Measurements from ENCODE around the gene IGLL1.
"Not testable (repeated sequence)": the region's sequence is repeated elsewhere in the genome, so short reads cannot be mapped to it uniquely, and the experiment has no call there.

The IGLL1 gene

DNA sequence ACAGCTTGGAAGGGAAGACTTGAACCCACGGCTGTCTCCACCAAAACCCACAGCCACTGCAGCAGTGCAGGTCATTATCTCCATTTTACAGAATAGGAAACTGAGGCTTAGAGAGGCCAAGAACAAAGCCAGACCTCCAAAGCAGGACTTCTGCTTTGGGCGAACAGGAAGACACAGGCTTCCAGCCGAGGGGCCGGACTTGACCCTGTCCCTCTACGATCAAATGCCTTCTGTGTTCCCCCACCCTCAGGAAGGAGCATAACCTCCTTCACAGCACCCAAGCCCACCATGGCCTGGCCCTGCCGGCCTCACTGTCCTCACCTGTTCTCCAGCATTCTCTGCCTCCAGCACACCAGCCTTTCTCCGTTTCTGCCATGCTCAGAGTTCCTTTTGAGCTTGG, 15.8 kb downstream of the IGLL1 start:
- no peak for DNase-seq (ENCODE audit: low read depth in 1 of 2, low spot score in 1 of 2)

DNA sequence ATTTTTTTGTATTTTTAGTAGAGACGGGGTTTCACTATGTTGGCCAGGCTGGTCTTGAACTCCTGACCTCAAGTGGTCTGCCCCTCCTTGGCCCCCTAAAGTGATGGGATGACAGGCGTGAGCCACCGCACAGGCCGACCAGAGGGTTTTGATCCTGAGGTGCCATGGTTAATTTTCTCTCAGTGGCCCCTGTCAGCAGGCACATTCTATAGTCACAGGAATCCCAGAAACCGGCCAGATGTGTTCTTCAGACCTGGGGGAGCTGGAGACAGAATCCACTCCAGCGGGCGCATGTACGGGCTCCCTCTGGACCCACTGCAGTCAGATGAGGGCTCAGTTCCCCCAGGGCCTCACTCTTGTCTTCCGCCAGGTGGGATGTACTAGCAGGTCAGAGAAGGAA, 17.0 kb downstream of the IGLL1 start:
- no peak for DNase-seq (ENCODE audit: low read depth in 1 of 2, low spot score in 1 of 2)

DNA sequence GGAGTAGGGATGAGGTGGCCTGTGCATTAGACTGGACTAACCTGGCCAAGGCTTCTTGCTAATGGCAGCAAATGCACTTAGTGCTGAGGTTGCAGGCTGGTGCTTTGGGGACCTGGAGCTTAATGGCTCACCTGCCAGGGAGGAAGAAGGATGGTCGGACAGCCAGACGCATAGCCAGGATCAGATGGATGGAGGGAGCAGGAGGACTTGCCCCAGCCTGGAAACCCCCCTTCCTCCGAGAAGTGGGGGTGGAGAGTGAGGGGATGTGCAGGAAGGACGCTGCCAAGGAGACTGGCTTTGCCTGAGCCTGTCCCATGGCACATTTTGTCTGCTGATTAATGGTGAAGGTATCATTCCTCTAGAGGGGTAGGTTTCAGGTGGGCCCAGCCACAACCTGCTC, 17.9 kb downstream of the IGLL1 start:
- no peak for DNase-seq (ENCODE audit: low read depth in 1 of 2, low spot score in 1 of 2)

DNA sequence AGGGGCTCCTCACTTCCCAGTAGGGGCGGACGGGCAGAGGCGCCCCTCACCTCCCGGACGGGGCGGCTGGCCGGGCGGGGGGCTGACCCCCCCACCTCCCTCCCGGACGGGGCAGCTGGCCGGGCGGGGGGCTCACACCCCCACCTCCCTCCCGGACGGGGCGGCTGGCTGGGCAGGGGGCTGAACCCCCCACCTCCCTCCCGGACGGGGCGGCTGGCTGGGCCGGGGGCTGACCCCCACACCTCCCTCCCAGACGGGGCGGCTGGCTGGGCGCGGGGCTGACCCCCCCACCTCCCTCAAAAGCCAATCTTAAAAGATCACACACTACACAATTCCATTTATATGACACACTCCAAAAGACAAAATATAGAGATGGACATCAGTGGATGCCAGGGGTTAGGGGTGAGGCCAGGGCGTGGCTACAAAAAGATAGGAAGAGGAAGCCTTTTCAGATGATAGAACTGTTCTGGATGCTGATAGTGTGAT, 19.0 kb downstream of the IGLL1 start:
- not testable (repeated sequence) for DNase-seq (ENCODE audit: low read depth in 1 of 2, low spot score in 1 of 2)

DNA sequence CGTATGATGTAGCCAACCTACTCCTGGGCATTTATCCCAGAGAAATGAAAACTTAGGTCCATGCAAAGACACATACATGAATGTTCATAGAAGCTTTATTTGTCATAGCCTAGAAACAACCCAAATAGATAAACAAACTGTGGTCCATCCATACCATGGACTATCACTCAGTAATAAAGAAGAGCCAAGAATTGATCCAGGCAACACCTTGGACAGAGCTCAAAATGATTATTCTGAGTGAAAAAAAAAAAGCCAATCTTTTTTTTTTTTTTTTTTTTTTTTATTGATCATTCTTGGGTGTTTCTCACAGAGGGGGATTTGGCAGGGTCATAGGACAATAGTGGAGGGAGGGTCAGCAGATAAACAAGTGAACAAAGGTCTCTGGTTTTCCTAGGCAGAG, 19.9 kb downstream of the IGLL1 start:
- not testable (repeated sequence) for DNase-seq (ENCODE audit: low read depth in 1 of 2, low spot score in 1 of 2)

DNA sequence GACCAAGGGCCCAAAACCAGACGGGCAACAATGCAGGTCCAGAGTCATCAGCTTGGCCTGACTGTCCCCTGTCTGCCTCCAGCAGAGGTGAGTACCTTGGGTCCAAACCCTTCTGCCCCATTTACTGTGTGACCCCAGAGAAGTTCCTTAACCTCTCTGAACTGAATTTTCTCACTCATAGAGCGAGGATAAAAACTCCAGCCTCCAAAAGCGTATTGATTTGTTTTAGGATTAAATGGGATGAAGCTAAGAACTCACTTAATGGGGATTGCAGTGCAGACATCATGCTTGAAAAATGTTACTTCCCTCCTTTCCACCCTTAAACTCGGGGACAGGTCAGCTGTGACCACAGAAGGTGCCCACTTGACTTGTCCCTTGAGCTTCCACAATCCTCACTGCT, 22.6 kb downstream of the IGLL1 start:
- DNase-seq (ENCODE audit: low read depth in 1 of 2, low spot score in 1 of 2), result no peak

DNA sequence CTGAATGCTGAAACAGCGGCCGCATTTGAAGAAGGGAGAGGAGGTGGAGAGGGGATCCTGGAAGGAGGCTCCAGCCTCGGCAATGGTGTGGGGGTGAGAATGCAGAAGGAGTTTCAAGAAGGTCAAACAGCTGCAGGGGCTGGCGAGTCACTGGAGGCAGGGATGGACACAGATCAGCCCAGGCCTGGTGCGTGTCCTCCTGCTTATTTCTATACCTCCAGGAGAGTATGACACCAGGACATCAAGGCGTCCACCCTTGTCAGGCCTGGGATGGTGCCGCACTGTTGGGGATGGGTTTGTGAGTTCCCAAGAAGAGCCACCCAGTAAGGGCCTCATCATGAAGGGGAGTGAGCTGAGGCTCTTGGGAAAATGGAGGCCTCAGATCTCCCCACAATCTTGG, 23.1 kb downstream of the IGLL1 start:
- DNase-seq (ENCODE audit: low read depth in 1 of 2, low spot score in 1 of 2), result no peak

DNA sequence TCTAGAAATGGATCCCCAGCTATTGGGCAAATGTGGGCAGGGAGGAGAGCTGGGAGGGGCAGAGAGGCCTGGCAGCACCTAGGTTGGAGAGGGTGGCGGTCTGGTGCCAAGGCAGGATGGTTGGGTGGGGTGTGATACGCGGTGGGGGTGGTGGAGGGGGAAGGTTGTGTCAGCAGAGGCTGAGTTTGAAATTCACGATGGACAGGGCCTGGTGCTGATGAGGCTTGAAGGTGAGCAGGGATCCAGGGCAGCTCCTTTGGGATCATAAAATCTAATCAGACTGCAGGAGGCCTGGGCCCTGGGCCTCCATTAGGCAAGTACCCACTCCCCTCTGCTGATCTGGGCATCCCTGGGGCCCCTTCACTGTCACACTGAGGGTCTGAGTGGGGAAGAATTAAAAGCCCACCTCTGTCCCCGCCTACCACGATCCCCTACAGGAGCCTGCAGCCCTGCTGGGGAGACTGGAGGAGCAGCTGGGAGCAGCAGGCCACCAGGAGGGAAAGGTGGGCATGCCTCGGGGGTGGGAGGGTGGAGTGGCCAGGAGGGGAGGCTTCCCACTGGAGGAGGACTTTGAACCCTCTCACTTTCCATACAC, 24.0 kb downstream of the IGLL1 start:
- DNase-seq (ENCODE audit: low read depth in 1 of 2, low spot score in 1 of 2), result no peak

DNA sequence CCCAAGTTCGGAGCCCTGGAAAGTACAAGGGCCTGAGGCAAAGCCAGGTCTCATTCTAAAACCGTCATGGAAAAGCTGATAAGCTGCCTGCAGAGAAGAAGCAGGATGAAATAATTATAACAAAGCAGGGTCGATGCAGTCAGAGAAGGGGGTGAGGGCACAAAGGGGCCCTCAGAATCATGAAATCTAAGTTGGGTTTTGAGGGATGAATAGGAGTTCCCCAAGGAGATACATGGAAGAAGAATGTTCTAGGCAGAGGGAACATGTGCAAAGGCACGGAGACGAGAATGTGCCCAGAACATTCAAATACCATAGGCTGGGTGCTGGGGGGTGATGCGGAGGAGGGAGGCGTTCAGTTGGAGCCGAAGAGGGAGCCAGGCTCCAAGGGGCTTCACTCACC, 25.0 kb downstream of the IGLL1 start:
- no peak for DNase-seq (ENCODE audit: low read depth in 1 of 2, low spot score in 1 of 2)

DNA sequence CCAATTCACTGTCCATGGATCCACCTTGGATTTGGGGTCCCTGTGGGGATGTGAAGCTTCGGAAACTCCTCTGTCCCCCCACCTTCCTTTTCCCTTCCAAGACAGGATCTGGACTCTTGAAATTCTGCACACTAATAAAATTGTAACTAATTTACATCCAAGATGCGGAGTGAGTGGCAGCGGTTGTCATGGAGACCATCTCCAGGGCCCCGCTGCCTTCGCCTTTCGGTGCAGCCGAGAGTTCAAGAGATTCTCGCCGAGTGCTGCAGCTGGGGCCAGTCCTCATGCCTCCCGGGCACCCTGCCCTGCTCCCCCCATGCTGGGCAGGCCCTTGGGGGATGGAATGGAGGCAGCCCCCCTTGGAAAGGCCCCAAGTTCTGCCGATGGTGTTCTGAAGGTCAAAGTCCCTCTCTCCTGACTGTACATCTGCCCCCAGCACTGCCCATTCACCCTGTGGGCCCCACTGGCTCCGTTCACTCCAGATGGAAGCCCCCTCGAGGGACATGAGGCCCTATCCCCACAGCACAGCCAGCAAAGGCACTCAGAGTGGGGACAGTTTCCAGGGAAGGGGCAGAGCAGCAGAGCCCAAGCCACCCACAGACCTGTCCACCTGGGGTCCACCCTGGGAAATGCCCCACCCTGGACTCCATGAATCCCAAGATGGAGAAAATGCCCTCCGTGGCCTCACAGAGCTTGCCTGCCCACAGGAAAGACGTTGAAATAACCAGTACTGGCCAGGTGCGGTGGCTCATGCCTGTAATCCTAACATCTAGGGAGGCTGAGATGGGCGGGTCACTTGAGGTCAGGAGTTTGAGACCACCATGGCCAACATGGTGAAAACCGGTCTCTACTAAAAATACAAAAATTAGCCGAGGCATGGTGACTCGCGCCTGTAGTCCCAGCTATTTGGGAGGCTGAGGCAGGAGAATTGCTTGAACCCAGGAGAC, 25.9 kb downstream of the IGLL1 start:
- DNase-seq (ENCODE audit: low read depth in 1 of 2, low spot score in 1 of 2), result no peak

DNA sequence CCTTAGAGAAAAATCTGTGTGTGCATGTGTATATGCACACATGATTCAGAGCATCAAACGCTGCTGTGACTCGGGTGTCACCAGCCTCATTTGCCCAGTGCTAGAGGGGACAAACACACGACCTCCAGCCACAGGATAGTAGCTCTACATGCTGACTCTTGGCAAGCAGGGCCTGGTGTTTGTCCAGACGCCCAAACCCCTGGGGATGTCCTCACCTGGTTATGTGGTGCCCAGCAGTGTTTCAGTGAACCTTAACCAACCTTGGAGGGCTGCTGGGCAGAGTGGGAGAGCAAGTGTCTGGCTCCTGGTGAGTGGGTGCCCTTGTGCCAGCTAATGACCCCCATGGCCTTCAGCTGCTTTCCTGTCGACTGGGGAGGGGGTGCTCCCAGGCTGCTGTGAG, 26.7 kb downstream of the IGLL1 start:
- DNase-seq (ENCODE audit: low read depth in 1 of 2, low spot score in 1 of 2), result no peak

DNA sequence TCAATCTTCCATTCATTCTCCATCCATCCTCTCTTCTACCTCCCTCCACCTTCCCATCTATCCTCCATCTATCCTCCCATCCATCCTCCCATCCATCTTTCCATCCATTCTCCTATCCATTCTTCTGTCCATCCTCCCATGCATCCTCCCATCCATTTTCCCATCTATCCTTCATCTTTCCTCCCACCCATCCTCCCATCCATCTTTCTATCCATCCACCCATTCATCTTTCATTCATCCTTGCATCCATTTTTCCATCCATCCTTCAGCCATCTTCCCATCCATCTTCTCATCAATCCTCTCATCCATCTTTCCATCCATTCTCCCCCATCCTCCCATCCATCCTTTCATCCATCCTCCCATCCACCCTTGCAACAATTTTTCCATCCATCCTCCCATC, 27.5 kb downstream of the IGLL1 start:
- no peak for DNase-seq (ENCODE audit: low read depth in 1 of 2, low spot score in 1 of 2)

DNA sequence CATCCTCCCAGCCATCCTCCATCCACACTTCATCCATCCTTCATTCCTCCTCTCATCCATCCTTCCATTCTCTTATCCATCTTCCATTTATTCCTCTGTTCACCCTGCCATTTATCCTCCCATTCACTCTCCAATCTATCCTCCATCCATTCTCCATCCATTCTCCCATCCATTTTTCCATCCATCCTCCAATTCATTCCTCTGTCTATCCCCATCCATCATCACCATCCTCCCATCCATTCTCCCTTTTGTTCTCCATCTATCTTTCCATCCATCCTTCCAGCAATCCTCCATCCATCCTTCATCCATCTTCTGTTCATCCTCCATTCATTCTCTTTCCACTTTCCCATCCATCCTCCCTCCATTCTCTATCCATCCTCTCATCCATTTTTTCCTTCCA, 28.7 kb downstream of the IGLL1 start:
- no peak for DNase-seq (ENCODE audit: low read depth in 1 of 2, low spot score in 1 of 2)

DNA sequence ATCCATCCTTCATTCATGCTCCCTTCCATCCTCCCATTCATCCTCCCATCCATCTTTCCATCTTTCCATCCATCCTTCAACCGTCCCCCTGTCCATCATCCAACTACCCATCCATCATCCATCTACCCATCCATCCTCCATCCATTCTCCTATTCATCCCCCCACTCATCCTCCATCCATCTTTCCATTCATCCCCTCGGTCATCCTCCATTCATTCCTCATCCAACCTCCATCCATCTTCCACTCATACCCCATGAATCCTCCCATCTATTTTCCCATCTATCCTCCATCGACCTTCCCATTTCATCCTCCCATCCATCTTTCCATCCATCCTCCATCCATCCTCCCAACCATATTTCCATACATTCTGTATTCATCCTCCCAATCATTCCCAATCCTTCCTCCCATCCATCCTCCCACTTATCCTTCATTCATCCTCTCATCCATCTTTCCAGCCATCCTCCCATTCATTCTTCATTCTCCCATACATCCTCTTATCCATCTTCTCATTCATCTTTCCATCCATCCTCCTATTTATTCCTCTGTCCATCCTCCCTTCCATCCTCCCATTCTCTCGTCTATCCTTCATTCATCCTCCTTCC, 29.9 kb downstream of the IGLL1 start:
- DNase-seq (ENCODE audit: low read depth in 1 of 2, low spot score in 1 of 2), result no peak

DNA sequence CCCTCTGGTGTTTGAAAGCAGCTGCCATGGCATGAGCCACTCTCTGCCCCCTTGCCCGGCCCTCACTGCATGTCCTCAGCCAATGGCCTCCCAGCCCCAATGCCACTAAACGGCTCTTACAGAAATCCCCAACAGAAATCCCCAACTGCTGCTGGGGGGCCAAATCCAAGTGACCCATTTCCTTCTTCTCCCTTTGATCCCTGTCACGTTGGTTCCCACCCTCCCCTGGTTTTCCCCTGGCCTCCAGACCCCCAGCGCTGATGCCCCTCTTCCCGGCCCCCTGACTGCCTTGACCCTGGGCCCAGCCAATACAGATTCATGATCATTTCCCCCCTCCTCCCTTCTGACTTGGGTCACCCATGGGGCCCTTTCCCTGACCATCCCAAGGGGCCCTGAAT, 30.9 kb downstream of the IGLL1 start:
- DNase-seq (ENCODE audit: low read depth in 1 of 2, low spot score in 1 of 2), result no peak

DNA sequence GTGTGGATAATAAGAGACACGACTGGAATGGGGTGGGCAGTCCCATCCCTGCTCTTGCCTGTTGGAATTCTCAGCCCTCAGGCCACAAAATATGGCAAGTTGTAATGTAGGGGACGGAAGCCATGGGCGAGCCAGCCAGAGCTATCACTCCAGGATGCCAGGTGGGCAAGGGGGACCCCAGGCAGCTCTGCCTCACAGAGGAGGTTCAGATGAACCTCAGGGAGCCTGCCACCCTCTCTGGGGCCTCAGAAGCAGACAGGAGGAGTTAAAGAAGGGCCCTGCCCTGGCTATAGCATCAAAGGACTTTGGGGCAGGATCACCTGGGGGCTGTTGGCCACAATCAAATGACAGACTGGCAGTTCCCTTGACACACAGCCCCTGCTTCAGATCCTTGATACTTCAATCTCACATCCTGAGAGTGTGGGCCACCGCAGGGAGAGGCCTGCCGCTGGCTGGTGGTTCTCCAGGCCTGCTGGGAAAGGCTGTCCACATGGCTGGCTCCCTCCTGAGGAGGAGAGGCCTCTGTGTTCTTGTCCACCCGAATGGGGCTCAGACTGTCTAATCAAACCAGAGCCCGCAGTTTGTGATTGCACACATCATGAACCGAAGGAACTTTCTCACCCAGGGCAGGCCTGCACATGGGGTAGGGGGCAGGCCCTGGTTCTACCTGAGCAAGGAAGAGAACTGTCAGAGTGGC, 31.4 kb downstream of the IGLL1 start:
- no peak for DNase-seq (ENCODE audit: low read depth in 1 of 2, low spot score in 1 of 2)

DNA sequence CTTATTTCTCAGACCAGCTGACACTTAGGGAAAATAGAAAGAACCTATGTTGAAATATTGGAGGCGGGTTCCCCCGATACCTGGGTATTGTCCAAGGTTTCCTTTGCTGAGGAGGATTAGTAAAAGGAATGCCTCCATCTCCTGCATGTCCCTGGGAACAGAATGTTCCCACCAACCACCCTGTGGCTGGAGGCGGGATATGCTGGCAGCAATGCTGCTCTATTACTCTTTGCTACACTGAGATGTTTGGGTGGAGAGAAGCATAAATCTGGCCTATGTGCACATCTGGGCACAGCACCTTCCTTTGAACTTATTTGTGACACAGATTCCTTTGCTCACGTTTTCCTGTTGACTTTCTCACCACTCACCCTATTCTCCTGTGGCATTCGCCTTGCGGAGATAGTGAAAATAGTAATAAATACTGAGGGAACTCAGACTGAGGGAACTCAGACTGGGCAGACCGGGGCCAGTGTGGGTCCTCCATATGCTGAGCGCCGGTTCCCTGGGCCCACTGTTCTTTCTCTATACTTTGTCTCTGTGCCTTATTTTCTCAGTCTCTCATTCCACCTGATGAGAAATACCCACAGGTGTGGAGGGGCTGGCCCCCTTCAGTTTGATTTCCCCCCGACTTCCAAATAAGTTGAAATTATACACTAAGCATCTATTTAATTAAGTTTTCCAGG, 32.1 kb downstream of the IGLL1 start:
- no peak for DNase-seq (ENCODE audit: low read depth in 1 of 2, low spot score in 1 of 2)

DNA sequence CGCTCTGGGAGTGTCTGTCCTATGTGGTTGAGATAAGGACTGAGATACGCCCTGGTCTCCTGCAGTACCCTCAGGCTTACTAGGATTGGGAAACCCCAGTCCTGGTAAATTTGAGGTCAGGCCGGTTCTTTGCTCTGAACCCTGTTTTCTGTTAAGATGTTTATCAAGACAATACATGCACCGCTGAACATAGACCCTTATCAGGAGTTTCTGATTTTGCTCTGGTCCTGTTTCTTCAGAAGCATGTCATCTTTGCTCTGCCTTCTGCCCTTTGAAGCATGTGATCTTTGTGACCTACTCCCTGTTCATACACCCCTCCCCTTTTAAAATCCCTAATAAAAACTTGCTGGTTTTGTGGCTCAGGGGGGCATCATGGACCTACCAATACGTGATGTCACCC, 32.7 kb downstream of the IGLL1 start:
- not testable (repeated sequence) for DNase-seq (ENCODE audit: low read depth in 1 of 2, low spot score in 1 of 2)

DNA sequence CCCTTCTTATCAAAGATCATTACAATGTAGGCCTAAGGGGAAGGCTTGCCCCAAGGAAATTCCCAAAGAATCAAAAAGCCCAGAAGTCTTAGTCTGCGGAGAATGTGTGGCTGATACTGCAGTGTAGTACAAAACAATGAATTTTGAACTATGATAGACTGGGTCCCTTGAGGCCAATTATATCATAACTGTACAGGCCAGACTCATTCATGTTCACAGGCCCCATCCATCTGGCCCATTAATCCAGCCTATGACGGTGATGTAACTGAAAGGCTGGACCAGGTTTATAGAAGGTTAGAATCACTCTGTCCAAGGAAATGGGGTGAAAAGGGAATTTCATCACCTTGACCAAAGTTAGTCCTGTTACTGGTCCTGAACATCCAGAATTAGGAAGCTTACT, 35.2 kb downstream of the IGLL1 start:
- no peak for DNase-seq (ENCODE audit: low read depth in 1 of 2, low spot score in 1 of 2)

DNA sequence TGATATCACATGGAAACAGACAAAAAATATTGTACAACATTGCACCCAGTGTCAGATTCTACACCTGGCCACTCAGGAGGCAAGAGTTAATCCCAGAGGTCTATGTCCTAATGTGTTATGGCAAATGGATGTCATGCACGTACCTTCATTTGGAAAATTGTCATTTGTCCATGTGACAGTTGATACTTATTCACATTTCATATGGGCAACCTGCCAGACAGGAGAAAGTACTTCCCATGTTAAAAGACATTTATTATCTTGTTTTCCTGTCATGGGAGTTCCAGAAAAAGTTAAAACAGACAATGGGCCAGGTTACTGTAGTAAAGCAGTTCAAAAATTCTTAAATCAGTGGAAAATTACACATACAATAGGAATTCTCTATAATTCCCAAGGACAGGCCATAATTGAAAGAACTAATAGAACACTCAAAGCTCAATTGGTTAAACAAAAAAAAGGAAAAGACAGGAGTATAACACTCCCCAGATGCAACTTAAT, 36.5 kb downstream of the IGLL1 start:
- not testable (repeated sequence) for DNase-seq (ENCODE audit: low read depth in 1 of 2, low spot score in 1 of 2)

DNA sequence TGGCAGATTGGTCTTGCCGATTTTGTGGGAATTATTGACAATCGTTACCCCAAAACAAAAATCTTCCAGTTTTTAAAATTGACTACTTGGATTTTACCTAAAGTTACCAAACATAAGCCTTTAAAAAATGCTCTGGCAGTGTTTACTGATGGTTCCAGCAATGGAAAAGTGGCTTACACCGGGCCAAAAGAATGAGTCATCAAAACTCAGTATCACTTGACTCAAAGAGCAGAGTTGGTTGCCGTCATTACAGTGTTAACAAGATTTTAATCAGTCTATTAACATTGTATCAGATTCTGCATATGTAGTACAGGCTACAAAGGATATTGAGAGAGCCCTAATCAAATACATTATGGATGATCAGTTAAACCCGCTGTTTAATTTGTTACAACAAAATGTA, 37.2 kb downstream of the IGLL1 start:
- DNase-seq (ENCODE audit: low read depth in 1 of 2, low spot score in 1 of 2), result no peak

Data from activated T-helper 1 cell treated with anti-CD3 and anti-CD28 coated beads, Interleukin-2, amount 50 U/mL, for 16 hours (primary cell).